ENCODE results near the gene NR2C2. TPM values are rescaled to one million over a fixed set of nuclear protein-coding genes. Genes with fewer than 3 reads are reported as not detected.

NR2C2 gene
- total RNA-seq, 1 donor from 2014 or later: 56.0 TPM

GRCh38 chr3:14941871-14942270 lies 5.5 kb upstream of the NR2C2 start:
- no peak overlapping the region for H3K4me3 Mint-ChIP-seq (ENCODE audit: low read depth)
- no peak for DNase-seq (ENCODE audit: low spot score, unreplicated experiment)
- H3K9me3 Mint-ChIP-seq (ENCODE audit: low read depth): no peaks in the 10 kb centered on the region
- peaks cover 50% of the 10 kb centered on the region for H3K4me1 Mint-ChIP-seq (ENCODE audit: low read depth)
- peak overlapping the region; percentile 54 for H3K27ac Mint-ChIP-seq
- TF ChIP-seq CTCF (IDR thresholded peaks at IDR 0.05; ENCODE audit: unreplicated experiment): no peak
- H3K36me3 Mint-ChIP-seq (ENCODE audit: insufficient read depth): peaks cover 9% of the 10 kb centered on the region
- H3K27me3 Mint-ChIP-seq: no peaks in the 10 kb centered on the region

- no peaks in the 10 kb centered on the region for H3K9me3 Mint-ChIP-seq (ENCODE audit: low read depth)
- TF ChIP-seq CTCF (IDR thresholded peaks at IDR 0.05; ENCODE audit: unreplicated experiment): peak; percentile 37
- peaks cover 9% of the 10 kb centered on the region for H3K36me3 Mint-ChIP-seq (ENCODE audit: insufficient read depth)
- no peak for DNase-seq (ENCODE audit: low spot score, unreplicated experiment)
- H3K27ac Mint-ChIP-seq: peak overlapping the region; percentile 53
- peaks cover 46% of the 10 kb centered on the region for H3K4me1 Mint-ChIP-seq (ENCODE audit: low read depth)
- H3K27me3 Mint-ChIP-seq: no peaks in the 10 kb centered on the region
- peak overlapping the region; percentile 52 for H3K4me3 Mint-ChIP-seq (ENCODE audit: low read depth)
Observed at GRCh38 chr3:14943042-14943441, 4.3 kb upstream of the NR2C2 start.

GRCh38 chr3:14946236-14946635 lies 1.1 kb upstream of the NR2C2 start:
- peaks cover 11% of the 10 kb centered on the region for H3K36me3 Mint-ChIP-seq (ENCODE audit: insufficient read depth)
- TF ChIP-seq CTCF (IDR thresholded peaks at IDR 0.05; ENCODE audit: unreplicated experiment): no peak
- H3K4me3 Mint-ChIP-seq (ENCODE audit: low read depth): peak overlapping the region; percentile 92
- H3K27ac Mint-ChIP-seq: peak overlapping the region; percentile 54
- no peaks in the 10 kb centered on the region for H3K27me3 Mint-ChIP-seq
- H3K9me3 Mint-ChIP-seq (ENCODE audit: low read depth): no peaks in the 10 kb centered on the region
- DNase-seq (ENCODE audit: low spot score, unreplicated experiment): no peak
- H3K4me1 Mint-ChIP-seq (ENCODE audit: low read depth): peaks cover 56% of the 10 kb centered on the region

GRCh38 chr3:14946739-14947099 lies 664 bp upstream of the NR2C2 start:
- Mint-ChIP-seq H3K4me1 (ENCODE audit: low read depth) (peaks cover 52% of the 10 kb centered on the region), H3K27ac (peak overlapping the region; percentile 95), H3K36me3 (ENCODE audit: insufficient read depth) (peaks cover 11% of the 10 kb centered on the region), H3K9me3 (ENCODE audit: low read depth) (no peaks in the 10 kb centered on the region), H3K4me3 (ENCODE audit: low read depth) (peak overlapping the region; percentile 92), H3K27me3 (no peaks in the 10 kb centered on the region)
- no peak for DNase-seq (ENCODE audit: low spot score, unreplicated experiment)
- TF ChIP-seq CTCF (IDR thresholded peaks at IDR 0.05; ENCODE audit: unreplicated experiment): no peak

- Mint-ChIP-seq H3K4me1 (ENCODE audit: low read depth) (peaks cover 44% of the 10 kb centered on the region), H3K36me3 (ENCODE audit: insufficient read depth) (peaks cover 11% of the 10 kb centered on the region), H3K27me3 (no peaks in the 10 kb centered on the region), H3K9me3 (ENCODE audit: low read depth) (no peaks in the 10 kb centered on the region), H3K4me3 (ENCODE audit: low read depth) (peak overlapping the region; percentile 99), H3K27ac (peak overlapping the region; percentile 100)
- TF ChIP-seq CTCF (IDR thresholded peaks at IDR 0.05; ENCODE audit: unreplicated experiment): no peak
- peak; percentile 92 for DNase-seq (ENCODE audit: low spot score, unreplicated experiment)
Observed at GRCh38 chr3:14947886-14948608, 664 bp downstream of the NR2C2 start.

Data from progenitor cell of endocrine pancreas (in vitro differentiated cells).